ENCODE data around the gene PTPN21.

The PTPN21 gene

GRCh38 chr14:88454886-88455285 lies 99.9 kb downstream of the PTPN21 start:
- DNase-seq = no peak

- DNase-seq = no peak
Observed at GRCh38 chr14:88452231-88452630, 102.6 kb downstream of the PTPN21 start.

GRCh38 chr14:88439088-88439487 lies 115.7 kb downstream of the PTPN21 start:
- DNase-seq = no peak

GRCh38 chr14:88437658-88438057 lies 117.1 kb downstream of the PTPN21 start:
- DNase-seq = no peak

GRCh38 chr14:88430976-88431375 lies 123.8 kb downstream of the PTPN21 start:
- no peak for DNase-seq

GRCh38 chr14:88426271-88426670 lies 128.5 kb downstream of the PTPN21 start:
- no peak for DNase-seq

- no peak for DNase-seq
Observed at GRCh38 chr14:88424573-88424972, 130.2 kb downstream of the PTPN21 start.

GRCh38 chr14:88422919-88423650 lies 131.7 kb downstream of the PTPN21 start:
- DNase-seq = no peak

- DNase-seq = no peak
Observed at GRCh38 chr14:88422047-88422446, 132.8 kb downstream of the PTPN21 start.

- no peak for DNase-seq
Observed at GRCh38 chr14:88421286-88421685, 133.5 kb downstream of the PTPN21 start.

- no peak for DNase-seq
Observed at GRCh38 chr14:88420187-88420586, 134.6 kb downstream of the PTPN21 start.

- no peak for DNase-seq
Observed at GRCh38 chr14:88417594-88417993, 137.2 kb downstream of the PTPN21 start.
